Neural cell (in vitro differentiated cells): ENCODE measurements around the gene CDC25C. TPM values are rescaled to one million over a fixed set of nuclear protein-coding genes. Genes with fewer than 3 reads are reported as not detected.

Experiments
- H2AFZ ChIP-seq: fragments of 200-600, 300-800 bp; sonication (generic), shearing (Covaris generic); 2 replicates; pipeline ENCODE4 v1.6.0; 2014; ENCODE audit warnings: low read depth, mild to moderate bottlenecking, antibody characterized with exemption, low read length, moderate library complexity
- H3F3A ChIP-seq: fragments of 200-600 bp; shearing (Covaris generic); 2 replicates; pipeline ENCODE4 v1.6.1; 2016; ENCODE audit warnings: mild to moderate bottlenecking, moderate library complexity, mixed read lengths, antibody characterized with exemption, low read length; ENCODE audit not compliant: insufficient read depth, poor library complexity, severe bottlenecking
- H3K27ac ChIP-seq: fragments of 200-600, 300-800 bp; sonication (generic), shearing (Covaris generic); 2 replicates; pipeline ENCODE4 v1.5.1; 2014; ENCODE audit warnings: mild to moderate bottlenecking, low read length, moderate library complexity
- H3K27me3 ChIP-seq: fragments of 300-800, 200-600 bp; sonication (generic), shearing (Covaris generic); 2 replicates; pipeline ENCODE4 v1.6.0; 2014; ENCODE audit warnings: mild to moderate bottlenecking, low read depth, low read length, moderate library complexity; ENCODE audit not compliant: insufficient read depth
- H3K36me3 ChIP-seq: fragments of 300-800, 200-600 bp; sonication (generic), shearing (Covaris generic); 2 replicates; pipeline ENCODE4 v1.5.1; 2014; ENCODE audit warnings: mild to moderate bottlenecking, antibody characterized with exemption, low read length, moderate library complexity; ENCODE audit not compliant: insufficient read depth
- H3K4me2 ChIP-seq: fragments of 300-800, 200-600 bp; sonication (generic), shearing (Covaris generic); 2 replicates; pipeline ENCODE4 v1.6.0; 2014; ENCODE audit warnings: mild to moderate bottlenecking, low read length
- H3K4me3 ChIP-seq: fragments of 300-800, 200-600 bp; sonication (generic), shearing (Covaris generic); 2 replicates; pipeline ENCODE4 v1.5.1; 2014; ENCODE audit warnings: mild to moderate bottlenecking, low read length, moderate library complexity
- H3K79me2 ChIP-seq: fragments of 200-600 bp; shearing (Covaris generic); replicated peaks from 2 replicates; pipeline ENCODE4 v1.6.0; 2014; ENCODE audit warnings: mild to moderate bottlenecking, low read length, moderate library complexity; ENCODE audit not compliant: insufficient read depth
- H3K9ac ChIP-seq: fragments of 300-800, 200-600 bp; sonication (generic), shearing (Covaris generic); 2 replicates; pipeline ENCODE4 v1.6.1; 2016; ENCODE audit warnings: mild to moderate bottlenecking, low read length, mixed read lengths
- H3K9me2 ChIP-seq: fragments of 200-600 bp; shearing (Covaris generic); 2 replicates; pipeline ENCODE4 v1.6.1; 2016; ENCODE audit warnings: mild to moderate bottlenecking, low read length, mixed read lengths; ENCODE audit not compliant: insufficient read depth
- H3K9me3 ChIP-seq: fragments of 200-600, 300-800 bp; sonication (generic), shearing (Covaris generic); 2 replicates; pipeline ENCODE4 v1.6.1; 2016; ENCODE audit warnings: mild to moderate bottlenecking, mixed run types, low read length, moderate library complexity, mixed read lengths
- H4K20me1 ChIP-seq: fragments of 200-600 bp; shearing (Covaris generic); 2 replicates; pipeline ENCODE4 v1.6.1; 2016; ENCODE audit warnings: mild to moderate bottlenecking, mixed run types; ENCODE audit not compliant: insufficient read depth
- EP300 ChIP-seq: fragments of 450-650 bp; conservative IDR thresholded peaks from 2 replicates; pipeline ENCODE4 v1.6.1; 2014; ENCODE audit warnings: antibody characterized with exemption, mild to moderate bottlenecking, moderate library complexity; ENCODE audit not compliant: poor library complexity, severe bottlenecking
- EZH2 ChIP-seq: fragments of 200-600, 300-800 bp; shearing (Covaris generic), sonication (generic); IDR thresholded peaks from 2 replicates; pipeline ENCODE4 v1.6.1; 2014; ENCODE audit warnings: antibody characterized with exemption, low read length, borderline replicate concordance, mild to moderate bottlenecking; ENCODE audit not compliant: insufficient read depth, poor library complexity, severe bottlenecking
- MXI1 ChIP-seq: fragments of 450-650 bp; conservative IDR thresholded peaks from 2 replicates; pipeline ENCODE4 v1.6.1; 2014; ENCODE audit warnings: antibody characterized with exemption, mild to moderate bottlenecking; ENCODE audit not compliant: poor library complexity, severe bottlenecking
- POLR2AphosphoS5 ChIP-seq: IDR thresholded peaks from 2 replicates; pipeline ENCODE4 v1.6.1; 2012
- RAD21 ChIP-seq: fragments of 450-650 bp; conservative IDR thresholded peaks from 2 replicates; pipeline ENCODE4 v1.6.1; 2014; ENCODE audit warnings: antibody characterized with exemption, mild to moderate bottlenecking, moderate library complexity
- SMC3 ChIP-seq: fragments of 450-650 bp; conservative IDR thresholded peaks from 2 replicates; pipeline ENCODE4 v1.6.1; 2014; ENCODE audit warnings: antibody characterized with exemption, mild to moderate bottlenecking, moderate library complexity; ENCODE audit not compliant: poor library complexity
- TAF1 ChIP-seq: IDR thresholded peaks from 2 replicates; pipeline ENCODE4 v1.6.1; 2012; ENCODE audit warnings: low read depth
- polyA plus RNA-seq: library from polyadenylated mRNA; depleted of rRNA; stranded (reverse); fragments of >200 nt; gene quantifications from 2 replicates; pipeline ENCODE4 v1.2.3, GENCODE V29; 2014
- TF ChIP-seq, protein P1 (sequence below): fragments of 450-650 bp; IDR thresholded peaks from 2 replicates; pipeline ENCODE4 v1.5.1; 2014; ENCODE audit warnings: antibody characterized with exemption, mild to moderate bottlenecking, moderate library complexity; ENCODE audit not compliant: poor library complexity, severe bottlenecking
- TF ChIP-seq, protein P2 (sequence below): IDR thresholded peaks from 2 replicates; pipeline ENCODE4 v1.6.1; 2012; ENCODE audit warnings: borderline replicate concordance

The CDC25C gene
- polyA plus RNA-seq, 1 donor from 2014 or later, result 0.71 TPM

DNA sequence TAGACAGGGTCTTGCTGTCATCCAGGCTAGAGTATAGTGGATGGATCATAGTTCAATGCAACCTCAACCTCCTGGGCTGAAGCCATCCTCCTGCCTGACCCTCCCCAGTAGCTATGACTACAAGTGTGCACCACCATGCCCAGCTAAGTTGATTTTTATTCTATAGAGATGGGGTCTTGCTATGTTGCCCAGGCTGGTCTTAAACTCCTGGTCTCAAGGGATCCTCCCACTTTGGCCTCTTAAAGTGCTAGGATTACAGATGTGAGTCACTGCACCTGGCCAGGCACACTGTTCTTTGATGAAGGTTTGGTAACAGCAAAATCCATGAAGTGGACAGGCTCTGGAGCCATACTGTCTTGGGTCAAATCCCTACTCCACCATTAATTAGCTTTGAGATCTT, 50.7 kb downstream of the CDC25C start:
- Histone ChIP-seq H3K9ac (no peak overlapping the region), H4K20me1 (no peaks in the 10 kb centered on the region), H2AFZ (no peak overlapping the region), H3K4me2 (no peak overlapping the region), H3F3A (no peaks in the 10 kb centered on the region), H3K27me3 (no peaks in the 10 kb centered on the region), H3K27ac (no peak overlapping the region), H3K36me3 (no peaks in the 10 kb centered on the region), H3K4me3 (no peak overlapping the region), H3K9me2 (no peaks in the 10 kb centered on the region), H3K79me2 (no peaks in the 10 kb centered on the region), H3K9me3 (no peaks in the 10 kb centered on the region)
- TF ChIP-seq SMC3, result no peak

- no peaks in the 10 kb centered on the region for H3K36me3 ChIP-seq
- no peaks in the 10 kb centered on the region for H4K20me1 ChIP-seq
- H2AFZ ChIP-seq, result no peak overlapping the region
- H3F3A ChIP-seq, result no peaks in the 10 kb centered on the region
- H3K79me2 ChIP-seq, result no peaks in the 10 kb centered on the region
- peaks cover 22% of the 10 kb centered on the region for H3K27me3 ChIP-seq
- no peaks in the 10 kb centered on the region for H3K9me2 ChIP-seq
- TF ChIP-seq POLR2AphosphoS5, result no peak
- TF ChIP-seq EZH2, result no peak
- TF ChIP-seq, protein P1, sequence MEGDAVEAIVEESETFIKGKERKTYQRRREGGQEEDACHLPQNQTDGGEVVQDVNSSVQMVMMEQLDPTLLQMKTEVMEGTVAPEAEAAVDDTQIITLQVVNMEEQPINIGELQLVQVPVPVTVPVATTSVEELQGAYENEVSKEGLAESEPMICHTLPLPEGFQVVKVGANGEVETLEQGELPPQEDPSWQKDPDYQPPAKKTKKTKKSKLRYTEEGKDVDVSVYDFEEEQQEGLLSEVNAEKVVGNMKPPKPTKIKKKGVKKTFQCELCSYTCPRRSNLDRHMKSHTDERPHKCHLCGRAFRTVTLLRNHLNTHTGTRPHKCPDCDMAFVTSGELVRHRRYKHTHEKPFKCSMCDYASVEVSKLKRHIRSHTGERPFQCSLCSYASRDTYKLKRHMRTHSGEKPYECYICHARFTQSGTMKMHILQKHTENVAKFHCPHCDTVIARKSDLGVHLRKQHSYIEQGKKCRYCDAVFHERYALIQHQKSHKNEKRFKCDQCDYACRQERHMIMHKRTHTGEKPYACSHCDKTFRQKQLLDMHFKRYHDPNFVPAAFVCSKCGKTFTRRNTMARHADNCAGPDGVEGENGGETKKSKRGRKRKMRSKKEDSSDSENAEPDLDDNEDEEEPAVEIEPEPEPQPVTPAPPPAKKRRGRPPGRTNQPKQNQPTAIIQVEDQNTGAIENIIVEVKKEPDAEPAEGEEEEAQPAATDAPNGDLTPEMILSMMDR, result no peak
- TF ChIP-seq RAD21, result no peak
- no peak for TF ChIP-seq SMC3
- TF ChIP-seq, protein P2, sequence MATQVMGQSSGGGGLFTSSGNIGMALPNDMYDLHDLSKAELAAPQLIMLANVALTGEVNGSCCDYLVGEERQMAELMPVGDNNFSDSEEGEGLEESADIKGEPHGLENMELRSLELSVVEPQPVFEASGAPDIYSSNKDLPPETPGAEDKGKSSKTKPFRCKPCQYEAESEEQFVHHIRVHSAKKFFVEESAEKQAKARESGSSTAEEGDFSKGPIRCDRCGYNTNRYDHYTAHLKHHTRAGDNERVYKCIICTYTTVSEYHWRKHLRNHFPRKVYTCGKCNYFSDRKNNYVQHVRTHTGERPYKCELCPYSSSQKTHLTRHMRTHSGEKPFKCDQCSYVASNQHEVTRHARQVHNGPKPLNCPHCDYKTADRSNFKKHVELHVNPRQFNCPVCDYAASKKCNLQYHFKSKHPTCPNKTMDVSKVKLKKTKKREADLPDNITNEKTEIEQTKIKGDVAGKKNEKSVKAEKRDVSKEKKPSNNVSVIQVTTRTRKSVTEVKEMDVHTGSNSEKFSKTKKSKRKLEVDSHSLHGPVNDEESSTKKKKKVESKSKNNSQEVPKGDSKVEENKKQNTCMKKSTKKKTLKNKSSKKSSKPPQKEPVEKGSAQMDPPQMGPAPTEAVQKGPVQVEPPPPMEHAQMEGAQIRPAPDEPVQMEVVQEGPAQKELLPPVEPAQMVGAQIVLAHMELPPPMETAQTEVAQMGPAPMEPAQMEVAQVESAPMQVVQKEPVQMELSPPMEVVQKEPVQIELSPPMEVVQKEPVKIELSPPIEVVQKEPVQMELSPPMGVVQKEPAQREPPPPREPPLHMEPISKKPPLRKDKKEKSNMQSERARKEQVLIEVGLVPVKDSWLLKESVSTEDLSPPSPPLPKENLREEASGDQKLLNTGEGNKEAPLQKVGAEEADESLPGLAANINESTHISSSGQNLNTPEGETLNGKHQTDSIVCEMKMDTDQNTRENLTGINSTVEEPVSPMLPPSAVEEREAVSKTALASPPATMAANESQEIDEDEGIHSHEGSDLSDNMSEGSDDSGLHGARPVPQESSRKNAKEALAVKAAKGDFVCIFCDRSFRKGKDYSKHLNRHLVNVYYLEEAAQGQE, result no peak
- no peak for TF ChIP-seq TAF1
- no peak for TF ChIP-seq EP300
- no peak for TF ChIP-seq MXI1
- H3K4me3 ChIP-seq, result no peak overlapping the region
- no peak overlapping the region for H3K9ac ChIP-seq
- H3K9me3 ChIP-seq, result no peaks in the 10 kb centered on the region
- no peak overlapping the region for H3K27ac ChIP-seq
- H3K4me2 ChIP-seq, result no peak overlapping the region
Observed at GRCh38 chr5:138276402-138277054, 55.1 kb downstream of the CDC25C start.
